Thoracic aorta endothelial cell (primary cell): Measurements from ENCODE around the gene LHCGR. TPM values are rescaled to one million over a fixed set of nuclear protein-coding genes. Genes with fewer than 3 reads are reported as not detected.

Experiments
- small RNA-seq: library from RNA; depleted of rRNA; stranded (forward); fragments of <200 nt; gene quantifications from one replicate; pipeline ENCODE3, GENCODE V24; 2012
- total RNA-seq: library from RNA; depleted of rRNA; stranded (reverse); fragments of >200 nt; gene quantifications from 2 replicates; pipeline ENCODE4 v1.2.3, GENCODE V29; 2012

LHCGR gene
- not detected in 2 replicates for total RNA-seq

DNA sequence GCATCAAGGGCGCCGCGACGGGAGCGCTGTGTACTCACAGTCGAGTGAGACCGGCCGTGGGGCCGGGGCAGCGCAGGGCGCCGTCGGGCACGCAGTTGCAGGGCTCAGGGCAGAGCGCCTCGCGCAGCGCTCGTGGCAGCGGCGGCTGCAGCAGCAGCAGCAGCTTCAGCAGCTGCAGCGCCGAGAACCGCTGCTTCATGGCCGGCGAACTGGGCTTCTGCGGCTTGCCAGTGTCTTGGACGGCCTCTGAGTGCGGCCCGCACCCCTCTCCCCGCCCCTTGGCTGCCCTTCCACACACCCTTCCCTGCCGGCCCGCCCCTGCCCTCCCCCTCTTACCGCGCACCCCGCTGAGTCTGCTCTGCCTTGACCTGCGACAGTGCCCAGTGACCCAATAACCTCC, at the start of gene LHCGR:
TSS of gene LHCGR (minus strand) at position 252 of the 400 bp plus-strand sequence. CDS start at position 199, 53 bp downstream.

Small RNAs within 50 kb of the gene (small RNA-seq; reads per million reads assigned to genes)
- gene ELOBP3, result not detected

Other genes starting within 250 kb of the LHCGR start
- gene STON1, start 225.6 kb downstream of the LHCGR start, total RNA-seq, result 9.7 and 17.2 TPM in 2 replicates
- 0.57 and 0.93 TPM in 2 replicates for gene GTF2A1L, start 137.9 kb downstream of the LHCGR start, total RNA-seq